ENCODE data around the gene C13orf42. TPM values are rescaled to one million over a fixed set of nuclear protein-coding genes. Genes with fewer than 3 reads are reported as not detected.

Gene C13orf42
- polyA plus RNA-seq, 1 experiment = not detected

GRCh38 chr13:51048166-51048461 lies 63.0 kb downstream of the C13orf42 start:
- no peak for DNase-seq (ENCODE audit: low read depth)
- POLR2A ChIA-PET = no interaction called here
- Histone ChIP-seq H3K4me3 (ENCODE audit: low read depth, low read length) (no peak overlapping the region), H3K27me3 (ENCODE audit: control insufficient read depth, insufficient read depth, low read length) (peaks cover 8% of the 10 kb centered on the region), H3K36me3 (ENCODE audit: control insufficient read depth, insufficient read depth, low read length) (no peaks in the 10 kb centered on the region)
- TF ChIP-seq, protein P1, sequence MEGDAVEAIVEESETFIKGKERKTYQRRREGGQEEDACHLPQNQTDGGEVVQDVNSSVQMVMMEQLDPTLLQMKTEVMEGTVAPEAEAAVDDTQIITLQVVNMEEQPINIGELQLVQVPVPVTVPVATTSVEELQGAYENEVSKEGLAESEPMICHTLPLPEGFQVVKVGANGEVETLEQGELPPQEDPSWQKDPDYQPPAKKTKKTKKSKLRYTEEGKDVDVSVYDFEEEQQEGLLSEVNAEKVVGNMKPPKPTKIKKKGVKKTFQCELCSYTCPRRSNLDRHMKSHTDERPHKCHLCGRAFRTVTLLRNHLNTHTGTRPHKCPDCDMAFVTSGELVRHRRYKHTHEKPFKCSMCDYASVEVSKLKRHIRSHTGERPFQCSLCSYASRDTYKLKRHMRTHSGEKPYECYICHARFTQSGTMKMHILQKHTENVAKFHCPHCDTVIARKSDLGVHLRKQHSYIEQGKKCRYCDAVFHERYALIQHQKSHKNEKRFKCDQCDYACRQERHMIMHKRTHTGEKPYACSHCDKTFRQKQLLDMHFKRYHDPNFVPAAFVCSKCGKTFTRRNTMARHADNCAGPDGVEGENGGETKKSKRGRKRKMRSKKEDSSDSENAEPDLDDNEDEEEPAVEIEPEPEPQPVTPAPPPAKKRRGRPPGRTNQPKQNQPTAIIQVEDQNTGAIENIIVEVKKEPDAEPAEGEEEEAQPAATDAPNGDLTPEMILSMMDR (IDR thresholded peaks at IDR 0.05; ENCODE audit: insufficient read depth, low read depth, low read length) = no peak
- CTCF ChIA-PET = interaction anchor here (0.8 kb wide), 2 partner anchors 10 to 21 kb away, joined by 3 read pairs; no protein-coding TSS in a partner anchor

DNA sequence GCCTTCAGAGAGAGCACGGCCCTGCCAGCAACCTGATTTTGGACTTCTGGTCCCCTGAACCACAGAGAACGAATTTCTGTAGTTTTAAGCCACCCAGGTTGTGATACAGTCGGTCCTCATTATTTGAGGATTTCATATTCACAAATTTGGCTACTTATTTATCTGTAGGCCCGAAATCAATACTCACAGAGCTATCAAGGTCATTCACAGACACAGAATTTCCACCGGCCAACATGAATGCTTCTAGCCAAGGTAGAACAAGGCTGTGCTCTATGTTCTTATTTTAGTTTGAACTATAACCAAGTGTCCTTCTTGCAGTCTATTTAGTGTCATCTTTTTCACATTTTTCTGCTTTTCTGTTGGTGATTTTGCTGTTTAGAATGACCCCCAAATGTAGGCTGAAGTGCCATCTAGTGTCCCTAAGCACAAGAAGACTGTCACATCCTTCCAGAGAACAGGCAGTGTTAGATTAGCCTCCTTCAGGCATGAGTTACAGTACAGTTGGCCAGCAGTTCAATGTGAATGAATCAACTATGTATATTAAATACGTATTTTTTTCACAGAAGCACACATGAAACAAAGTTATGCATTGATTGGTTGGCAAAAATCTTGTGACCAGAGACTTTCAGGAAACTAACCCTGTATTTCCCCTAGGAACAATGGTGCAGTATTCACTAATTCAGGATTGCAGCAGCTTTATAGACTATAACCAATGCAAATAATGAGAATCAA lies 63.5 kb downstream of the C13orf42 start:
- no peak for DNase-seq (ENCODE audit: low read depth)
- H3K36me3 ChIP-seq (ENCODE audit: control insufficient read depth, insufficient read depth, low read length) = no peaks in the 10 kb centered on the region
- POLR2A ChIA-PET = no interaction called here
- no peak overlapping the region for H3K4me3 ChIP-seq (ENCODE audit: low read depth, low read length)
- H3K27me3 ChIP-seq (ENCODE audit: control insufficient read depth, insufficient read depth, low read length) = peaks cover 8% of the 10 kb centered on the region
- TF ChIP-seq, protein P1 (IDR thresholded peaks at IDR 0.05; ENCODE audit: insufficient read depth, low read depth, low read length) = no peak
- CTCF ChIA-PET = interaction anchor here (0.8 kb wide), 2 partner anchors 11 to 22 kb away, joined by 3 read pairs; no protein-coding TSS in a partner anchor

- TF ChIP-seq, protein P1 (IDR thresholded peaks at IDR 0.05; ENCODE audit: insufficient read depth, low read depth, low read length) = no peak
- Histone ChIP-seq H3K4me3 (ENCODE audit: low read depth, low read length) (no peak overlapping the region), H3K36me3 (ENCODE audit: control insufficient read depth, insufficient read depth, low read length) (no peaks in the 10 kb centered on the region), H3K27me3 (ENCODE audit: control insufficient read depth, insufficient read depth, low read length) (peaks cover 7% of the 10 kb centered on the region)
- DNase-seq (ENCODE audit: low read depth) = no peak
- POLR2A ChIA-PET = no interaction called here
- CTCF ChIA-PET = no interaction called here
Observed at GRCh38 chr13:51045451-51045850, 65.6 kb downstream of the C13orf42 start.

GRCh38 chr13:51044023-51044665 lies 66.9 kb downstream of the C13orf42 start:
- Histone ChIP-seq H3K4me3 (ENCODE audit: low read depth, low read length) (no peak overlapping the region), H3K27me3 (ENCODE audit: control insufficient read depth, insufficient read depth, low read length) (peaks cover 9% of the 10 kb centered on the region), H3K36me3 (ENCODE audit: control insufficient read depth, insufficient read depth, low read length) (no peaks in the 10 kb centered on the region)
- TF ChIP-seq, protein P1 (IDR thresholded peaks at IDR 0.05; ENCODE audit: insufficient read depth, low read depth, low read length) = no peak
- CTCF ChIA-PET = no interaction called here
- no peak for DNase-seq (ENCODE audit: low read depth)
- POLR2A ChIA-PET = no interaction called here

DNA sequence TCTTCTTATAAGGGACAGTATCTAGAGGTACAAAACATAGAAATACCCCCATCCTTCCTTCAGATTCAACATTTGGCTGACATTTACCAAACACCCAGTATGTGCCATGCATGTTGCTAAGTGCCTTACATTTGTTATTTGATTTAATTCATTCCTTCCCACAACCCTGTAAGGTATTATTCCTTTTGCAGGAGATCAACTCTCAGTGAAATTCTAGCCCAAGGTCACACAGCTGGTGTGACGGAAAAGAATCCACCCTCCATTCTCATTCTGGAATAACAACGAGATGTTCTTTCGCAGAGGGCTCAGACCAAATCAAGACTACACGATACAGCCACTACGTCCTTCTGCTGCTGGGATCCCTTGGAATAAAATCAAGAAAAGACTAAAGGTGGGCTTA lies 67.8 kb downstream of the C13orf42 start:
- peaks cover 7% of the 10 kb centered on the region for H3K27me3 ChIP-seq (ENCODE audit: control insufficient read depth, insufficient read depth, low read length)
- CTCF ChIA-PET = interaction anchor here (1.0 kb wide), 1 partner anchor 28 kb away, joined by 3 read pairs; no protein-coding TSS in a partner anchor
- POLR2A ChIA-PET = no interaction called here
- no peak overlapping the region for H3K4me3 ChIP-seq (ENCODE audit: low read depth, low read length)
- no peak for DNase-seq (ENCODE audit: low read depth)
- H3K36me3 ChIP-seq (ENCODE audit: control insufficient read depth, insufficient read depth, low read length) = no peaks in the 10 kb centered on the region
- TF ChIP-seq, protein P1 (IDR thresholded peaks at IDR 0.05; ENCODE audit: insufficient read depth, low read depth, low read length) = no peak
